ENCODE results near the gene TXN2.

DNA sequence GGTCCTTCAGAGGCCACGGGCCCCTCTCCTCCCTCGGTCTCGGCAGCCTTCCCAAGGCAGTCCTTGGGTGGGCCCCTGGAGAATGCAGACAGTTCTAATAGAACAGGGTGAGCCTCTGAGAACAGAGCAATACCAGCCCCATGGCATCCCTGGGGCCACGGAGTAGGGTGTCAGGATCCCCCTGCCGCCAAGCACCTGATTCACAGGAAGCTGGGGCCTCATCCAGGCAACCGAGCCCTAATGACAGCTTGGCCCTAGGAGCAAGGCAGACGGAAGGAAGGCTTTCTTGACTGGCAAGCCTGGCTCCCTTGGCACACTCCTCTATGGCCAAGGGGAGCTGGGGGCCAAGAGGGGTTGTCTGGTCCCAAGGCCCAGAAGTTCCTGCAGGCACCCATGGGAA lies 15.2 kb downstream of the TXN2 start:
- TF ChIP-seq CTCF (conservative IDR thresholded peaks at IDR 0.05; ENCODE audit: low read depth in 2 of 2) (no peak), JUNB (IDR thresholded peaks at IDR 0.05; ENCODE audit: unreplicated experiment) (no peak), EZH2 (IDR thresholded peaks at IDR 0.05; ENCODE audit: low read depth, unreplicated experiment) (no peak), POLR2AphosphoS5 (IDR thresholded peaks at IDR 0.05; ENCODE audit: low read depth) (no peak), EZH2phosphoT487 (IDR thresholded peaks at IDR 0.05; ENCODE audit: unreplicated experiment) (no peak), ETS1 (IDR thresholded peaks at IDR 0.05) (no peak), STAT1 (IDR thresholded peaks at IDR 0.05; ENCODE audit: unreplicated experiment) (no peak), CREB1 (CRISPR knock-in tag; IDR thresholded peaks at IDR 0.05; ENCODE audit: low read depth) (no peak), ZNF331 (CRISPR knock-in tag; IDR thresholded peaks at IDR 0.05; ENCODE audit: low read depth) (no peak), NANOG (IDR thresholded peaks at IDR 0.05; ENCODE audit: borderline replicate concordance) (no peak)
- TF ChIP-seq, protein P1, sequence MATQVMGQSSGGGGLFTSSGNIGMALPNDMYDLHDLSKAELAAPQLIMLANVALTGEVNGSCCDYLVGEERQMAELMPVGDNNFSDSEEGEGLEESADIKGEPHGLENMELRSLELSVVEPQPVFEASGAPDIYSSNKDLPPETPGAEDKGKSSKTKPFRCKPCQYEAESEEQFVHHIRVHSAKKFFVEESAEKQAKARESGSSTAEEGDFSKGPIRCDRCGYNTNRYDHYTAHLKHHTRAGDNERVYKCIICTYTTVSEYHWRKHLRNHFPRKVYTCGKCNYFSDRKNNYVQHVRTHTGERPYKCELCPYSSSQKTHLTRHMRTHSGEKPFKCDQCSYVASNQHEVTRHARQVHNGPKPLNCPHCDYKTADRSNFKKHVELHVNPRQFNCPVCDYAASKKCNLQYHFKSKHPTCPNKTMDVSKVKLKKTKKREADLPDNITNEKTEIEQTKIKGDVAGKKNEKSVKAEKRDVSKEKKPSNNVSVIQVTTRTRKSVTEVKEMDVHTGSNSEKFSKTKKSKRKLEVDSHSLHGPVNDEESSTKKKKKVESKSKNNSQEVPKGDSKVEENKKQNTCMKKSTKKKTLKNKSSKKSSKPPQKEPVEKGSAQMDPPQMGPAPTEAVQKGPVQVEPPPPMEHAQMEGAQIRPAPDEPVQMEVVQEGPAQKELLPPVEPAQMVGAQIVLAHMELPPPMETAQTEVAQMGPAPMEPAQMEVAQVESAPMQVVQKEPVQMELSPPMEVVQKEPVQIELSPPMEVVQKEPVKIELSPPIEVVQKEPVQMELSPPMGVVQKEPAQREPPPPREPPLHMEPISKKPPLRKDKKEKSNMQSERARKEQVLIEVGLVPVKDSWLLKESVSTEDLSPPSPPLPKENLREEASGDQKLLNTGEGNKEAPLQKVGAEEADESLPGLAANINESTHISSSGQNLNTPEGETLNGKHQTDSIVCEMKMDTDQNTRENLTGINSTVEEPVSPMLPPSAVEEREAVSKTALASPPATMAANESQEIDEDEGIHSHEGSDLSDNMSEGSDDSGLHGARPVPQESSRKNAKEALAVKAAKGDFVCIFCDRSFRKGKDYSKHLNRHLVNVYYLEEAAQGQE (IDR thresholded peaks at IDR 0.05; ENCODE audit: unreplicated experiment): no peak
- TF ChIP-seq, protein P2, sequence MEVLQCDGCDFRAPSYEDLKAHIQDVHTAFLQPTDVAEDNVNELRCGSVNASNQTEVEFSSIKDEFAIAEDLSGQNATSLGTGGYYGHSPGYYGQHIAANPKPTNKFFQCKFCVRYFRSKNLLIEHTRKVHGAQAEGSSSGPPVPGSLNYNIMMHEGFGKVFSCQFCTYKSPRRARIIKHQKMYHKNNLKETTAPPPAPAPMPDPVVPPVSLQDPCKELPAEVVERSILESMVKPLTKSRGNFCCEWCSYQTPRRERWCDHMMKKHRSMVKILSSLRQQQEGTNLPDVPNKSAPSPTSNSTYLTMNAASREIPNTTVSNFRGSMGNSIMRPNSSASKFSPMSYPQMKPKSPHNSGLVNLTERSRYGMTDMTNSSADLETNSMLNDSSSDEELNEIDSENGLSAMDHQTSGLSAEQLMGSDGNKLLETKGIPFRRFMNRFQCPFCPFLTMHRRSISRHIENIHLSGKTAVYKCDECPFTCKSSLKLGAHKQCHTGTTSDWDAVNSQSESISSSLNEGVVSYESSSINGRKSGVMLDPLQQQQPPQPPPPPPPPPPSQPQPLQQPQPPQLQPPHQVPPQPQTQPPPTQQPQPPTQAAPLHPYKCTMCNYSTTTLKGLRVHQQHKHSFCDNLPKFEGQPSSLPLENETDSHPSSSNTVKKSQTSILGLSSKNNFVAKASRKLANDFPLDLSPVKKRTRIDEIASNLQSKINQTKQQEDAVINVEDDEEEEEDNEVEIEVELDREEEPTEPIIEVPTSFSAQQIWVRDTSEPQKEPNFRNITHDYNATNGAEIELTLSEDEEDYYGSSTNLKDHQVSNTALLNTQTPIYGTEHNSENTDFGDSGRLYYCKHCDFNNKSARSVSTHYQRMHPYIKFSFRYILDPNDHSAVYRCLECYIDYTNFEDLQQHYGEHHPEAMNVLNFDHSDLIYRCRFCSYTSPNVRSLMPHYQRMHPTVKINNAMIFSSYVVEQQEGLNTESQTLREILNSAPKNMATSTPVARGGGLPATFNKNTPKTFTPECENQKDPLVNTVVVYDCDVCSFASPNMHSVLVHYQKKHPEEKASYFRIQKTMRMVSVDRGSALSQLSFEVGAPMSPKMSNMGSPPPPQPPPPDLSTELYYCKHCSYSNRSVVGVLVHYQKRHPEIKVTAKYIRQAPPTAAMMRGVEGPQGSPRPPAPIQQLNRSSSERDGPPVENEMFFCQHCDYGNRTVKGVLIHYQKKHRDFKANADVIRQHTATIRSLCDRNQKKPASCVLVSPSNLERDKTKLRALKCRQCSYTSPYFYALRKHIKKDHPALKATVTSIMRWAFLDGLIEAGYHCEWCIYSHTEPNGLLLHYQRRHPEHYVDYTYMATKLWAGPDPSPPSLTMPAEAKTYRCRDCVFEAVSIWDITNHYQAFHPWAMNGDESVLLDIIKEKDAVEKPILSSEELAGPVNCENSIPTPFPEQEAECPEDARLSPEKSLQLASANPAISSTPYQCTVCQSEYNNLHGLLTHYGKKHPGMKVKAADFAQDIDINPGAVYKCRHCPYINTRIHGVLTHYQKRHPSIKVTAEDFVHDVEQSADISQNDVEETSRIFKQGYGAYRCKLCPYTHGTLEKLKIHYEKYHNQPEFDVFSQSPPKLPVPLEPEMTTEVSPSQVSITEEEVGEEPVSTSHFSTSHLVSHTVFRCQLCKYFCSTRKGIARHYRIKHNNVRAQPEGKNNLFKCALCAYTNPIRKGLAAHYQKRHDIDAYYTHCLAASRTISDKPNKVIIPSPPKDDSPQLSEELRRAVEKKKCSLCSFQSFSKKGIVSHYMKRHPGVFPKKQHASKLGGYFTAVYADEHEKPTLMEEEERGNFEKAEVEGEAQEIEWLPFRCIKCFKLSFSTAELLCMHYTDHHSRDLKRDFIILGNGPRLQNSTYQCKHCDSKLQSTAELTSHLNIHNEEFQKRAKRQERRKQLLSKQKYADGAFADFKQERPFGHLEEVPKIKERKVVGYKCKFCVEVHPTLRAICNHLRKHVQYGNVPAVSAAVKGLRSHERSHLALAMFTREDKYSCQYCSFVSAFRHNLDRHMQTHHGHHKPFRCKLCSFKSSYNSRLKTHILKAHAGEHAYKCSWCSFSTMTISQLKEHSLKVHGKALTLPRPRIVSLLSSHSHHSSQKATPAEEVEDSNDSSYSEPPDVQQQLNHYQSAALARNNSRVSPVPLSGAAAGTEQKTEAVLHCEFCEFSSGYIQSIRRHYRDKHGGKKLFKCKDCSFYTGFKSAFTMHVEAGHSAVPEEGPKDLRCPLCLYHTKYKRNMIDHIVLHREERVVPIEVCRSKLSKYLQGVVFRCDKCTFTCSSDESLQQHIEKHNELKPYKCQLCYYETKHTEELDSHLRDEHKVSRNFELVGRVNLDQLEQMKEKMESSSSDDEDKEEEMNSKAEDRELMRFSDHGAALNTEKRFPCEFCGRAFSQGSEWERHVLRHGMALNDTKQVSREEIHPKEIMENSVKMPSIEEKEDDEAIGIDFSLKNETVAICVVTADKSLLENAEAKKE (CRISPR knock-in tag; IDR thresholded peaks at IDR 0.05): no peak

Data from GM23338 (cell line).